NCI-H1930 (cell line): ENCODE measurements around the gene RTP5.

Experiments
- DNase-seq, 2 experiments: peaks; one replicate each; lab custom pipeline; 2025; lab: John Stamatoyannopoulos, UW

The RTP5 gene

DNA sequence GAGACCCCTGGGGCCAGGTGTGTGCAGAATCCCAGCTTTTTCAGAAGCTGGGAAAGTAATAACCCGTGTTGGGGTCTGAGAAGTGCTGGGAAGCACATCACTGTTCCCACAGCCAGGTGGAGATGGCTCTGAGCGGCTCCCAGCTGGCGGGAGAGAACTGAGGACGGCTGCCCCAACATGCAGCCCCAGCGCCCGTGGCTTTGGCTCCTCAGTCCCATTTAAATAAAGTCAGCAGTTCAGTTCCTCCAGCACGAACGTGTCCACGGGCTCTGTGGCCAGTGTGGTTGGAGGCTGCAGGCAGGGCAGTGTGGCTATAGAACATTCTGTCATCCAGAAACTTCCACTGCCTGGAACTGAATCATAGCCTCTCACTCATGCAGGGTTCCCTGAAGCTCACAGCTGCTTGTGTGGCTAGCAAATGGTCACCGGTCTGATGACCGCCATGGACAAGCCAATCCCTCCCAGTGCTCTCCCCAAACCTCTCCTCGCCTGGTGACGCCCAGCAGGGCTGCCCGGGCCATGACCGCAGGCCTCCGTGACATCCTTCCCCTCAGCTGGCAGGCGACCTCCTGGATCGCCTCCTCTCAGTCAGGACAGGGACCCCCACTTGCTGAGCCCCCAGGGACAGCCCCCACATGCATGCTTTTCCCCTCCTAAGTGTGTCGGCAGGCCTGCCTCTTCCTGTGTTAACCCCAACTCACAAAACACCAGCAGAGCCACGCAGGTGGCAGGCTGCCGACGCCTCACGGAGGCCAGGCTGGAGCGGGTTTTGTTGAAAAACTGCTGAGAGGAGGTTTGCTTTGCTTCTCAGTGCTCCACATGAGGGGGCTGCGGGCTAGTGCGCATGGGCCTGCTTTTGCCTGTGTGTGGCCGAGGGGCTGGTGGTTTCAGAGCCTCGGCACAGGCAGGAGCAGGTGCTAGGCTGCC lies 1.3 kb downstream of the RTP5 start:
- DNase-seq = no peak

GRCh38 chr2:241871538-241872312 lies 2.2 kb downstream of the RTP5 start:
- DNase-seq = no peak

DNA sequence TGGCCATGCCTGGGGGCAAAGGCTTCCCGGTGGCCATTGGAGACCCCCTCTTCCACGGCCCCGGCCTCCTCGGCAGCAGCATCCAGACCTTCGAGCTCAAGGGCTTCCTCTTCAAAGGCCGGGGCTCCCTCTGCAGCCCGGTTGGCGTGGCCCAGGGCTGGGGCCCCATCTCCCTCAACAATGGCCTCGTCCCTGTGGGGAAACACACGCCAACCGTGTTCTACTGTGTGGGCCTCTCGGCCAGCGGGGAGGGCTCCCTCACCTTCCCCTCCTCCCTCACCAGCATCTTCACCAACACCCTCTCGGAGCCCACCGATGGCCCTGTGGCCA lies 2.7 kb downstream of the RTP5 start:
- no peak for DNase-seq

DNA sequence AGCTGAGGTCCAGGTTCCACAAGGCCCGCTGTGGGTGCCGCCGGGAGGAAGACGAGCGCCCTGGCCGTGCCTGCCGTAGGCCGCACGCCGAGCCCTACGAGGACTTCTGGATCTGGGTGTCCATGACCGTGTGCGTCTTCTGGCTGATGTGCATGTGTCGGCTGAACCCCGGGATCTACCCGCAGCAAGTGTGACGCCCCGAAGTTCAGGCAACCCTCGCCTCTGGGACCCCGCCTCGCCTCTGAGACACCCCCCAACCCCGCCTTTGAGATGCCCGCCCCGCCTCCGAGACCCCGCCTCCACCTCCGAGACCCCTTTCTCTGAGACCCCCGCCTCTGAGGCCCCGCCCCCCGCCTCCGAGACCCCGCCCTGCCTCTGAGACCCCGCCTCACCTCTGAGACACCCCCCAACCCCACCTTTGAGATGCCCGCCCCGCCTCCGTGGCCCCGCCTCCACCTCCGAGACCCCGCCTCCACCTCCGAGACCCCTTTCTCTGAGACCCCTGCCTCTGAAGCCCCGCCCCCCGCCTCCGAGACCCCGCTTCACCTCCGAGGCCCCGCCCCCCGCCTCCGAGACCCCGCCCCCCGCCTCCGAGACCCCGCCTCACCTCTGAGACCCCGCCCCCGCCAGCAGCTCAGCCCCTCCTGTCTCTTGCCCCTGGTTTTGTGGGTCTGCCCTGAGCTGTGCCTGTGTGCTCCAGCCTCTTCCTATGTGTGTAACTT lies 3.7 kb downstream of the RTP5 start:
- DNase-seq = no peak

DNA sequence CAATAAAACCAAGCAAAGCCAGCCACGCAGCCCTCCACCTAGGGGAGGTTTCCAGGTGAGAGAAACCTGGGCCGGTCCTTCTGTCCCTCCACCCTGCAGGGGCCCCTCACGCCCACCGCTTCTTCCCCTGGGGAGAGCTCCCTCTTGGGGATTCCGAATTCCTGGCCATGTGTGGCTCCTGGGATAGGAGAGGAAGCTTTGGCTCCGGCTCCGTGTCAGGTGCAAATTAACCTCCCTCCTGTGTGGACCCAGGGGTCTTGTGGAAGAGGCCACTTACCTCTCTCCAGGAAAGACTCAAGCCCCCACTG lies 4.2 kb downstream of the RTP5 start:
- DNase-seq = no peak

- no peak for DNase-seq
These were observed 4.9 kb downstream of the RTP5 start for GRCh38 chr2:241874277-241874925.

DNA sequence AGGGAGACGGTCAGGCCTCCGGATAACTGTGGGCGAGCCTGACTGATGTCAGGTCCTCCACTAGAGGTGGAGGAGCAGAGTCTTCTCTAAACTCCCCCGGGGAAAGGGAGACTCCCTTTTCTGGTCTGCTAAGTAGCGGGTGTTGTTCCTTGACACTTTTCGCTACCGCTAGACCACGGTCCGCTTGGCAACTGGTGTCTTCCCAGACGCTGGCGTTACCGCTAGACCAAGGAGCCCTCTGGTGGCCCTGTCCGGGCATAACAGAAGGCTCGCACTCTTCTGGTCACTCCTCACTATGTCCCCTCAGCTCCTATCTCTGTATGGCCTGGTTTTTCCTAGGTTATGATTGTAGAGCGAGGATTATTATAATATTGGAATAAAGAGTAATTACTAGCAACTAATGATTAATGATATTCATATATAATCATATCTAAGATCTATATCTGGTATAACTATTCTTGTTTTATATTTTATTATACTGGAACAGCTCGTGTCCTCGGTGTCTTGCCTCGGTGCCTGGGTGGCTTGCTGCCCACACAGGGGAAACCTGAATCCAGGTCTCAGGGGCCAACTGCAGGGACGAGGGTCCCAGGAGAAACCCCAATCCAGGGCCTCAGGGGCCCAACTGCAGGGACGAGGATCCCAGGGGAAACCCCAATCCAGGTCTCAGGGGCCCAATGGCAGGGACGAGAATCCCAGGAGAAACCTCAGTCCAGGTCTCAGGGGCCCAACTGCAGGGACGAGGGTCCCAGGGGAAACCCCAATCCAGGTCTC lies 6.4 kb downstream of the RTP5 start:
- peak in 1 of 2 experiments; percentile 19 for DNase-seq

GRCh38 chr2:241876528-241877196 lies 7.1 kb downstream of the RTP5 start:
- DNase-seq = no peak

GRCh38 chr2:241877197-241877685 lies 7.7 kb downstream of the RTP5 start:
- no peak for DNase-seq

GRCh38 chr2:241877989-241878970 lies 8.8 kb downstream of the RTP5 start:
- peak; percentile 62 to 80 for DNase-seq

DNA sequence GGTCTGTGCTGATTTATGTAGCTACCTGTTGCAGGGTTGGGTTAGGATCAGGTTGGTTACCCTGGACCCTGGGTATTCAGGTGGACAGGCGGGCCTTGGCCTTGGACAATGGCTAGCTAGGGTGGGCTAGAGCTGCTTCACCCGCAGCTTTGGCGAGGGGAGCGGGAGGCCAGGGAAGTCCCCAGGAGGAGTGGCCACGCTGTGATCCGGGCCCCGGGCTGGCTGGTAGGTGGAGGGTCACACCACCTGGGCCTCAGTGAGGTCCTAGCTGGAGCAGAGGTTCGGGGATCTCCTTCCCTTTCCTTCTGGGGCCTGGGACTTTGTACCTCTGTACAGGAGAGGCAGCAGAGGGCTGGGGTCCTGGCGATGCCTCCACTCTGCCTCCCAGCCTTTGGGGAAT lies 9.8 kb downstream of the RTP5 start:
- no peak for DNase-seq

- DNase-seq = no peak
These were observed 11.0 kb downstream of the RTP5 start for GRCh38 chr2:241880311-241881073.

DNA sequence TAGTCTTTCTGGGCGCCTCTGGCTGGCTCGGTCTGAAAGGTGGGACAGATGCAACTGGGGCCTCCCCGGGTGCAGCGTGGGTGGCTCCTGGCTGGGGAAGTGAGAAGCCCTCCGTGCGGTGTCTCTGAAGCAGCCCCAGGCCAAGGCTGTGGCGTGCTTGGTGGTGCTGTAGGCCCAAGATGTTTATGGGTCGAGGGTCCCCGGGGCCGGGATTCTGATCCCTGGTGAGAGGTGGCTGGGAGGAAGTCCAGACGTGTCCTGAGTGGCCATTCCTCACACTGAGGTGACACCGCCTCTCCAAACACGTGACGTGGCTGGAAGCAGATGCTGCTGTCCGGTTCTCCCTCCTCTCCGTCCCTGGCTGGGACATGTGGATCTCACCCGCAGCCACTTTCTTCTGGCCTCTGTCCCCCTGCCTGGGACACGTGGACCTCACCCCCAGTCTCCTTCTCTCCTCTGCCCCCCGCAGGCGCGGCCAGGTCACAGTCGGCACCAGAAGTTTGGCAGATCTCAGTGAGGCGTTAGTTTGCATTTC lies 12.6 kb downstream of the RTP5 start:
- DNase-seq = peak in 1 of 2 experiments; percentile 30

DNA sequence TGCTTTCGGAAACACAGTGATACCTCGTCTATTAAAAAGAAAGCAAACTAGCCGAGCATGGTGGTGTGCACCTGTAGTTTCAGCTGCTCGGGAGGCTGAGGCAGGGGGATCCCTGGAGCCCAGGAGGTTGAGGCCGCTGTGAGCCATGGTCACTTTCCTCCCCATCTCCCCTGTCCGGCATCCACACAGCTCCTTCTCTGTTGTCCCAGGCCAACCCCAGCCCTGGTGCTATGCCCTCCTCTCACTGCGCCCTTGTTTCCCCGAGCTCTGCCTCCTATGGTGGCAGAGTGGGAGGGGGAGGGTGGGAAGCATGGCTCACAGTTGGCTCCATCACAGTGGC lies 15.4 kb downstream of the RTP5 start:
- DNase-seq = no peak

DNA sequence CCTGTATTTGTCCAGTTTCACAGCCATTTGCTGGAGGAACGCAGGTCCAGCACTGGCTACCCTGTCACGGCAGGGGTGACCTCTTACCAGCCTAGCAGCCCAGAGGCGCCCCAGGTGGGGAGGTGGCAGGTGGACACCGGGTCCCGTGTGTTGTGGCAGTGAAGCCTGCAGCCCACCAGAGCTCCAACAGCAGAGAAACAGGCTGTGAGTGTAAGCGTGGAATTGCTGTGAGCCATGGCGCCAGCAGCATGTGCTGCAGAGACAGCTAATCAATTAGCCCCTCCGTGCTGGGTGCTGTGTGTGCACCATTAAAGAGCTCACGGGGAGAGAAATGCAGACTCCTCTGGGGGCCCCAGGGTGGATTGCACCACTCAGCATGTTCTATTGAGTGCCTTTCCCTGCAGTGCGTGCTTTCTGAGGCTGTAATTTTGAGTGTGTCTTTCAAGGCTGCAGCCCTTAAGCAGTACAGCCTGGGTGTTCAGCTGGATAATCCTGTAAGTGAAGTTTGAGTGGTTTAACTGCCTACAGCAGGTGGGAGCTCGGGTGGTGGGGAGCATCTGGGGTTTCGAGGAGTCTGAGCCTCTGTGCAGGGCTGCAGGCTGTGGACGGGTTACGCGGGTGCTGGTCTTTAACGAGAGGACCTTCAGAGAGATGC lies 15.9 kb downstream of the RTP5 start:
- DNase-seq = no peak

DNA sequence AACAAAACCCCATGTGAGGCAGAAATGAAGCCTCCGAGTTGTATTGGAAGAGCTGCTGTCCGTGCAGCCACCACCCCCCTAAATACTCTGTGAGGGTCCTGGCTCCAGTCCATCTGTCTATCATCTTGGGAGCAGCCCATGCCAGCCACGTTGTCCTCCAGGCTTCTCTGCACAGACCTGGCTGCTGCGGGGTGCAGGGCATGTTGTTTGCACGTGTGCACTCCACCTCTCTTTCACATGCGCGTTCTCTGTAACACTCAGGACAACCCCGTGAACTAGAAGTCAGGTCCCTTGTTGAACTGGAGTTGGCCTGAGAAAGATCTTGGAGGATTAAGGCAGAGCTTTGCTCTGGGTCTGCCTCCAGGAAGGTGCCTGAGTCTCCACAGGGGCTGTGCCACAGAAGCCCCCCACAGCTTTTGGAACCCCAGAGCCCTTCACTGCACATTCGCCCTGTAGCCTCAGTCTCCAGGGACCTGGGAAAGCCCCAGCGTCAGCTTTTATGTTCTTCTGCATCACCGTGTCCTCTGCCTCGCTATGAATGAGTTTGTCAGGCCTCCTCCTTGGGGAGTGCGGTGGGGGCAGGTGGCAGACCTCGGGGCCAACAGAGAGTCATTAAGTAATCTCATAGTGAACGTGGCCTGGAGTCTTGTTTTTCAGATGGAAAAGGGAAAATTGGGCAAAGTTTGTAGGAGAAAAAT lies 16.6 kb downstream of the RTP5 start:
- no peak for DNase-seq

DNA sequence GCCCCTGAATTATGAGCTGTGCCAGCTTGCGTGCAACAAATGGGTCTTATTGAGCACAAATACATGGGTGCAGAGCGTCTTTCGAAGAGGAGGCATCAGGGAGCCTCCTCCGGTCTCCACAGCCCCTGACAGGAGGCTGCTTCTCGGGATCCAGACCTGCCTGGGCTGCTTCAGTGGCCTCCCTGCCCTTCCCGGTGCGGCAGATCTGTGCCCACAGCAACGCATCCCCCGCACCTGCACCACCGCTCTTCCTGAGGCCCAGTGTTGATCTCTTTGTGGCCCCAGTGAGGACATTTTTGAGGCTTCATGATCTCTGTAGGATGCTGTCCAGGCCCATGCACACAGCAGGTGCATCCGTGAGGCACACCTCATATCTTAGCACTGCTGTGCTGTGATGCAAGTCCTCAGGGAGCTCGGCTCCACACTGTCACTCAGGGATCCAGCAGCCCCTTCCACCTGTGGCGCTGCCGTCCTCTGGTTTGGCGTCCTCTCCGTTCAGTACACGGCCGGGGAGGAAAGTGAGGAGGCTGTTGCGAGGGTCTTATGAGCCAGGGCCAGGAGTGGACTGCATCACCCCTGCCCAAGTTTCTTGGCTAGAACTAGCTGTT lies 17.4 kb downstream of the RTP5 start:
- DNase-seq = peak; percentile 20 to 43
